Neuron (in vitro differentiated cells): ENCODE data around the gene JDP2.
A peak's percentile ranks its signal among the peaks of the same experiment; 100 is the strongest.

Source experiments
- H2AFZ ChIP-seq: one replicate; pipeline ENCODE4 v1.6.1; 2013; ENCODE audit warnings: low read depth, mild to moderate bottlenecking, inconsistent platforms, low read length, moderate library complexity
- H3K27me3 ChIP-seq: one replicate; pipeline ENCODE4 v1.6.1; 2013; ENCODE audit warnings: low read length; ENCODE audit not compliant: insufficient read depth
- H3K36me3 ChIP-seq: one replicate; pipeline ENCODE4 v1.6.1; 2013; ENCODE audit warnings: low read length; ENCODE audit not compliant: insufficient read depth
- H3K4me1 ChIP-seq: one replicate; pipeline ENCODE4 v1.6.1; 2013; ENCODE audit warnings: low read length; ENCODE audit not compliant: insufficient read depth
- H3K4me3 ChIP-seq: 2 replicates; pipeline ENCODE4 v1.5.1; 2013; ENCODE audit warnings: mild to moderate bottlenecking, low read length, moderate library complexity
- H3K9me3 ChIP-seq: one replicate; pipeline ENCODE4 v1.6.1; 2013; ENCODE audit warnings: low read length

JDP2 gene

GRCh38 chr14:75422169-75422568 lies 5.7 kb upstream of the JDP2 start:
- peaks cover 18% of the 10 kb centered on the region for H3K27me3 ChIP-seq
- H2AFZ ChIP-seq, result no peak overlapping the region
- peaks cover 2% of the 10 kb centered on the region for H3K4me1 ChIP-seq
- H3K4me3 ChIP-seq, result no peak overlapping the region
- no peaks in the 10 kb centered on the region for H3K36me3 ChIP-seq
- H3K9me3 ChIP-seq, result peaks cover 4% of the 10 kb centered on the region

GRCh38 chr14:75424496-75424895 lies 3.3 kb upstream of the JDP2 start:
- Histone ChIP-seq H2AFZ (no peak overlapping the region), H3K4me1 (peaks cover 2% of the 10 kb centered on the region), H3K9me3 (peaks cover 4% of the 10 kb centered on the region), H3K27me3 (peaks cover 30% of the 10 kb centered on the region), H3K4me3 (no peak overlapping the region), H3K36me3 (no peaks in the 10 kb centered on the region)

GRCh38 chr14:75425446-75425845 lies 2.4 kb upstream of the JDP2 start:
- Histone ChIP-seq H3K27me3 (peaks cover 32% of the 10 kb centered on the region), H3K4me1 (peaks cover 5% of the 10 kb centered on the region)

GRCh38 chr14:75426332-75427125 lies 1.3 kb upstream of the JDP2 start:
- H3K27me3 ChIP-seq, result peaks cover 32% of the 10 kb centered on the region
- no peak overlapping the region for H2AFZ ChIP-seq
- H3K9me3 ChIP-seq, result peaks cover 4% of the 10 kb centered on the region
- H3K36me3 ChIP-seq, result no peaks in the 10 kb centered on the region
- H3K4me1 ChIP-seq, result peaks cover 5% of the 10 kb centered on the region
- no peak overlapping the region for H3K4me3 ChIP-seq

More at GRCh38 chr14:75425446-75425845, 2.4 kb upstream of the JDP2 start:
- Histone ChIP-seq H3K36me3 (no peaks in the 10 kb centered on the region), H3K4me3 (no peak overlapping the region), H2AFZ (no peak overlapping the region), H3K9me3 (peaks cover 4% of the 10 kb centered on the region)

GRCh38 chr14:75427126-75427481 lies 718 bp upstream of the JDP2 start:
- Histone ChIP-seq H3K9me3 (peaks cover 4% of the 10 kb centered on the region), H3K36me3 (no peaks in the 10 kb centered on the region), H2AFZ (peak overlapping the region; percentile 89), H3K4me3 (peak overlapping the region; percentile 56), H3K4me1 (peaks cover 5% of the 10 kb centered on the region), H3K27me3 (peaks cover 32% of the 10 kb centered on the region)

GRCh38 chr14:75428230-75429104 lies 645 bp downstream of the JDP2 start:
- Histone ChIP-seq H3K9me3 (peaks cover 4% of the 10 kb centered on the region), H3K4me3 (peak overlapping the region; percentile 56), H3K36me3 (no peaks in the 10 kb centered on the region), H2AFZ (no peak overlapping the region), H3K27me3 (peaks cover 32% of the 10 kb centered on the region), H3K4me1 (peaks cover 5% of the 10 kb centered on the region)

GRCh38 chr14:75429562-75429961 lies 1.7 kb downstream of the JDP2 start:
- Histone ChIP-seq H3K9me3 (no peaks in the 10 kb centered on the region), H3K27me3 (peaks cover 32% of the 10 kb centered on the region), H2AFZ (no peak overlapping the region), H3K36me3 (no peaks in the 10 kb centered on the region), H3K4me1 (peaks cover 5% of the 10 kb centered on the region), H3K4me3 (no peak overlapping the region)

- H3K4me3 ChIP-seq, result no peak overlapping the region
These were observed 2.3 kb downstream of the JDP2 start for GRCh38 chr14:75430116-75430515.

GRCh38 chr14:75430526-75430925 lies 2.7 kb downstream of the JDP2 start:
- Histone ChIP-seq H3K27me3 (peaks cover 29% of the 10 kb centered on the region), H3K4me3 (no peak overlapping the region), H3K36me3 (no peaks in the 10 kb centered on the region), H3K4me1 (peaks cover 5% of the 10 kb centered on the region), H2AFZ (no peak overlapping the region), H3K9me3 (no peaks in the 10 kb centered on the region)

More at GRCh38 chr14:75430116-75430515, 2.3 kb downstream of the JDP2 start:
- Histone ChIP-seq H3K4me1 (peaks cover 5% of the 10 kb centered on the region), H3K9me3 (no peaks in the 10 kb centered on the region), H3K36me3 (no peaks in the 10 kb centered on the region), H3K27me3 (peaks cover 32% of the 10 kb centered on the region), H2AFZ (no peak overlapping the region)

- Histone ChIP-seq H3K4me3 (no peak overlapping the region), H3K27me3 (peaks cover 25% of the 10 kb centered on the region), H3K9me3 (no peaks in the 10 kb centered on the region), H3K4me1 (peaks cover 5% of the 10 kb centered on the region), H3K36me3 (no peaks in the 10 kb centered on the region), H2AFZ (no peak overlapping the region)
These were observed 3.2 kb downstream of the JDP2 start for GRCh38 chr14:75430976-75431375.

GRCh38 chr14:75431827-75432226 lies 4.0 kb downstream of the JDP2 start:
- Histone ChIP-seq H3K9me3 (no peaks in the 10 kb centered on the region), H3K36me3 (no peaks in the 10 kb centered on the region), H3K4me1 (peaks cover 5% of the 10 kb centered on the region), H3K4me3 (no peak overlapping the region), H3K27me3 (peaks cover 16% of the 10 kb centered on the region), H2AFZ (no peak overlapping the region)

GRCh38 chr14:75432411-75432810 lies 4.6 kb downstream of the JDP2 start:
- no peaks in the 10 kb centered on the region for H3K9me3 ChIP-seq
- H3K4me1 ChIP-seq, result peaks cover 3% of the 10 kb centered on the region
- no peaks in the 10 kb centered on the region for H3K36me3 ChIP-seq
- peaks cover 14% of the 10 kb centered on the region for H3K27me3 ChIP-seq
- H3K4me3 ChIP-seq, result no peak overlapping the region
- H2AFZ ChIP-seq, result no peak overlapping the region

- H3K9me3 ChIP-seq, result no peaks in the 10 kb centered on the region
- H3K36me3 ChIP-seq, result no peaks in the 10 kb centered on the region
- H3K4me3 ChIP-seq, result no peak overlapping the region
- H2AFZ ChIP-seq, result no peak overlapping the region
- peaks cover 10% of the 10 kb centered on the region for H3K27me3 ChIP-seq
- peaks cover 3% of the 10 kb centered on the region for H3K4me1 ChIP-seq
These were observed 5.8 kb downstream of the JDP2 start for GRCh38 chr14:75433631-75434071.
